Forelimb muscle (tissue), 1 donor: ENCODE results near the gene CDK17. TPM values are rescaled to one million over a fixed set of nuclear protein-coding genes. Genes with fewer than 3 reads are reported as not detected.

Source experiments
- DNase-seq: peaks from one replicate; pipeline ENCODE4 v3.0.0-alpha.2; 2013; ENCODE audit warnings: low read depth
- polyA plus RNA-seq: library from polyadenylated mRNA; unstranded; fragments of 120-200 nt; gene quantifications from one replicate; pipeline ENCODE4 v1.2.1, GENCODE V29; 2013; ENCODE audit not compliant: insufficient read length

CDK17 gene
- polyA plus RNA-seq, 1 donor, result 27.3 TPM

DNA sequence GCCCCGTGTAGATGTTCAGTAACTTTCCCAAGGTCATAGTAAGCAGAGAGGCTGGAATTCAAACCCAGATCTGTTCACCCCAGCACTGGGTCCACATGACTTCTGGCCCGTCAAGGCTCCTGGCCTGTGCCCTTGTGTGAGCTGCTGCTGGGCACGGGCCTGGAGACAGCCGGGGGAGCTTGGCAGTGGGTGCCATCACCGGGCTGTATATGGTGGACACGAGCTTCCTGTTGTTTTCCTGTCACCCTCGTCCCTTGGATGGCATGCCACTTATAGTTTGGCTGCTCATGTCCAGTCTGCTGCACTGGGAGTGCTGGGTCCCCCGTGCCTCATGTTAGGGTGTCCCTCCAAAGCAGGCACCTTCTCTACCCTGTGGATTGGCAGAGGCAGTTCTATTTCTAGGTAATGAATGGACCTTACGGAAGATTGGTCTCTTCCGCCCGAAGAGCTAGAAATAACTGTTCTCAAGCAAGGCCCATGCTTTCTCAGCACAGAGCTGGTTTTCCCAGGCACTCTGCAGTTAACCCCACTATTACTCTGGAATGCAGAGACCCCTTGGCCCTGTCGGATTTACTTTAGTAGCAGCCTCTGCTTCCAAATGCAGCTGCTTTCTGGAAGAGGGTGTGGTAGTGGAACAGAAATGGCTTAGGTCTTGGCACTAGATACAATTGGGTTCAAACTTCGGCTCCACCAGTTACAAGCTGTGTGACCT lies 161.7 kb downstream of the CDK17 start:
- no peak for DNase-seq

DNA sequence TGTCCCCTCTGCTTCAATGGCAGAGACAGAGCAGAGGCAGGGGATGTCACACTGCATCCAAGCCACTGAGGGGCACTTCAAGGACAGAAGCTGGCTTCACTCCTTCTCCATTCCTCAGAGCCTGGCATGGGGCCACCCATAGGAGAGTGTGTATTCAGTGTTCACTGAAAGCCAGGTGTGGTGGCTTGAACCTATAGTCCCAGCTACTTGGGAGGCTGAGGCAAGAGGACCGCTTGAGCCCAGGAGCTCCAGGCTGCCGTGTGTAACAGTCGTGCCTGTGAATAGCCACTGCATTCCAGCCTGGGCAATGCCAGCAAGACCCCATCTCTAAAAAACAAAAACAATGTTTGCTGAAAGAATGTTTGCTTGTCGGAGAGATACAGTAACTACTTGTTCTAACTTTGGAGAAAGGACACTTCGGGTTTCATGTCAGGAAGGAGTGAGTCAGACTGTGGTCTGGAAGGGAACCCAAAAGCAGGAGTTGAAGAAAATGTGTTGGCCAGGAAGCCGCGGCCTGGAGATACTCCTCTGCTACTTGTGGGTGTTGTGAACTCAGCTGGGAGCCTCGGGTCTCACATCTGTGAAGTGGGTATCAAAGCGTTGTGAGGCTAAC lies 162.7 kb downstream of the CDK17 start:
- no peak for DNase-seq

DNA sequence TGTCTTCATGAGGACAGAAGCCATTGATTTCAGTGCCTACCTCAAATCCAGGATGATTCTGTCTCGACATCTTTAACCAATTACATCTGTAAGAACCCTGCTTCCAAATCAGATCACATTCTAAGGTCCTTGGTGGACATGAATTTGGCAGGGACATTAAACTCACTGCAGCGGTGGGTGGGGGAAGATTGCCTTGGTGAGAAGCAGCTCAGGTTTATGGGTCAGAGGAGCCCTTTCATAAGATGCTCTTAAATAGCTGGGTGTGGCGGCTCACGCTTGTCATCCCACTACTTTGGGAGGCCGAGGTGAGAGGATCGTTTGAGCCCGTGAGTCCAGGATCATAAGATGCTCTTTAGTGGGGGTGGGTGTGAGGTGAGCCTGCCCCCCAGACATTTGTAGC lies 163.2 kb downstream of the CDK17 start:
- no peak for DNase-seq

DNA sequence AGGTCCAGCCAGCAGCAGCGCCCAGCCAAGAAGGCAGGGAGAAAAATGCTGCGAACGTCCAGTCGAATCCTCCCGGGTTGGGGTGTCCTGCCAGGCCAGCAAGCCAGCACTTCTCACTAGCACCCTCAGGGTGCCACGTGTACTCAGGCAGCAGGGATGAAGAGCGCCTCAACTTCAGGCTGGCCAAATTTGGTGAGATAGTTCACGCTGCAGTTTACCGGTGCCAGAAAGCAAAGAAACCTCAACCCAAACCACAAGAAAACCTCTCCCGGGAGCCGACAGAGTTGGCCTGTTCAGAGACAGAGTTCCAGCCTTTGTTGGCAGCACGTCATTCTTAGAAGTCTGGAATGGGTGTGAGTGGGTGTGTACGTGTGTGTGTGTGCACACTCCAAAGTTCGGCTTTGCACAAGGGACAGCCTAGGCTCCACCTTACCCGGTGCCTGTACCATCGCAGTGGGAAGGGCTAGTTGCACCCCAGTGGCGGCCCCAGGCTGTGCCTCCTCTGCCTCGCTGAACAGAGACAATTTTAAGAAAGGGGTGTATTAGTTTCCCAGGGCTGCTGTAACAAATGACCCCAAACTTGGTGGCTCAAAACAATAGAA lies 163.9 kb downstream of the CDK17 start:
- DNase-seq, result no peak

DNA sequence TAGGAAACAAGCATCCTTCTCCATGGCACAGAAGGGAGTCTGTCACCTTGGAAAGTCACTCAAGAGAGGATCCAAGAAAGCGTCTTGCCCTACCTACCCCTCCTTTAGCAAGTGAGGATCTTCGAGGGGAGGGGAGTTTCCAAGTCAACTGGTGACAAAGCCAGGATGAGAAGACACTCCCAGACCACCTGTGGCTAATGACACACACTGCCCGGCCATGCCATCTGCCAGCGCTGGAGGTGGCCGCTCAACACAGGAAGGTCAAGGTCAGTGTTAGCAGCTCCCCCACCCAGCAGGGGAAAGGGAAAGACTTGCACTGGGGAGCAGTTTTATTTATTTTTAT lies 164.8 kb downstream of the CDK17 start:
- no peak for DNase-seq

DNA sequence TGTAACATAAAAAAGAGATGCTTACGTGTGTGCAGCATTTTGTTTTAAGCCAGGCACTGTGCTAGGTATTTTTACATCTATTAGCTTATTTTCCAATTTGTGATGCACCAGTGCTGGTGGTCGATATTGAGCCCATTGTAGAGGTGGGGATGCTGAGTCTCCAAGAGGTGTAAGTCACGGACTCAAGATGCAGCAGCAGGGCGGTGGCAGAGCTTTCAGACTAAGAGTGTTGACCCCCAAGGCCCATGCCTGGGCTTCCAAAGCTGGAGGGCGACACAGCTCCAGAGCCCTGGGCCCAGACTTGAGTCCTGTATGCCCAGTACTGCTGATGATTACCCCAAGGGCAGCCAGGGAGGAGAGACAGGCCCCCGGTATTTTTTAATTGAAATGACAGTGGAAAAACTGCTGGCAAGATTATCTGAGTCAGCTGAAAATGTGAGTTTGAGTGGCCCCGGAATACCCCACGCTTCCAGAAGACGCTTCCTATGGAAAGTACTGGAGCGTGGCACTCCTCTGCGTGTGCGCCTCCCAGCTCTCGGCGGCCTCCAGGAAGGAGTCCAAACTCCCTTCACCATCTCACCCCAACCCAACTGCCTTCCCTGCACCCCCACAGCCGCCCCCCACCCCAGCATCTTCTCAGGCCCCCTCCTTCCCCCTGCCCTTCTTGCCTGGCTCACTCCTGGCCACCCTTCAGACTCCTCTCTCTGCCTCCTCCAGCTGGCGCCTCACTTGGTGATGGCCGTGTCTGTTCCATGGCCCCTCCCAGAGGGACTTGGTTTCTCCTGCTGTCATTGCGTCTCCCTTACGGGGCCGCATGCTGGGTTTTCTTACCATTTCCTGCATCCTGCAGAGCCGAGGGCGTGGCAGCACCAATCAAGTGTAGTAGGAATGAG lies 165.4 kb downstream of the CDK17 start:
- no peak for DNase-seq

DNA sequence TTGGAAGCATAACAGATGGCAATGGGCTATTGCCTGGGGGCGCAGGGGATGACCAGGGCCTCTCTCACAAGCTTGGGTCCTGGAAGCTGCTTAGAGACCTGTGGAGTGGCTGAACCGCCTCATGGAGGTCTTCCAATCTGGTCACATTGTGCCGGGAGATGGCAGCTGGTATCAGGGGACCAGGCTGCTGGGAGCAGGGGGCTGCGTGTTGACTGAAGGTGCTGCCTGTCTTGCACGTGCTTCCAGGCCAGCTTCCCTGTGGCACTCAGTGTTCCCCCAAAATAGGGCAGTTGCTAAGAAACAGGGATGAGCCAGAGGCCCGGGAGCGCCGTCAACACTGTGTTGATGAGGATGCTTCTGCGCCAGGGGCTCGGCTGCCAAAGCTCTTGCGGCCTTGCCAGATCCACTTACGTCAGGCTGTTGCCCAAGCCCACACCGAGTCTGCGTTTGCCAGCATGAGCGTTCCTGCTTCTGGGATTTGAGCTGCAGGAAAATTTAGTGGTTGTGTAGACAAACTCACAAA lies 166.2 kb downstream of the CDK17 start:
- DNase-seq, result no peak

DNA sequence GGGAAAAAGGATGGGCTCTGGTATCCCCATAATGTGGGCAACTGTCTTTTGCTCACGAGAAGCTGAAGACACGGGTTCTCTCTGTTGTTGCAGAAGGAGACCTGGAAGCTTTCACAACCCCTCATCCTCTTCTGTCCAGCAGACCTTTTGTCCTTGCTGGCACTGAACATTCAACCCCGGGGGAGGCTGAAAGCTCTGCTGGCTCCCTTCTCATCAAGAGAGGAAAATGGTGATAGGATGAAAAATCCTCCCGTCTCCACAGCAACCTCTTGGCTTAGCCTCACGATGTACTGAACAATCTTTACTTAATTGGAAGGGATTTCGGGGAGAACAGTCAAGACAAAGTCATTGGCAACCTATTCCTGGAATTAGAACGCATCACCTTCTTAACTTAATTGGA lies 167.1 kb downstream of the CDK17 start:
- no peak for DNase-seq

DNA sequence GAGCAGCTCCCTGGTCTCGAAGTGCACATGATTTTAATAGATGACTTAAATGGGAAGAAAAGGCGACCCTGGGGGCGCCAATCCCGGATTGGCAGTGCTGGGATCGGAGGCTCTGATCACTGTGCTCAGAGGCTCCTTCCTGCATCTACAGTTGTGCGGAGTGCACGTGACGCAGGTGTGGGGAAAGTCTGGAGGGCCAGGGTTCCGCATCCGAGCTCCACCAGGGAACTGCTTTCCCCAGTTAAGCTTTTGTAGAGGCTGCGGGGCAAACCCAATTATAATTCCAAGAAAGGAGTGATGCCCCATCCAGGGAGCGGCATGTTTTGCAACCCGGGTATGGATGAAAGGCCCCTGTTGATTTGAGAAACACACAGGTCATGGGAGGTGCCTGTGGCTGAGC lies 169.6 kb downstream of the CDK17 start:
- no peak for DNase-seq

DNA sequence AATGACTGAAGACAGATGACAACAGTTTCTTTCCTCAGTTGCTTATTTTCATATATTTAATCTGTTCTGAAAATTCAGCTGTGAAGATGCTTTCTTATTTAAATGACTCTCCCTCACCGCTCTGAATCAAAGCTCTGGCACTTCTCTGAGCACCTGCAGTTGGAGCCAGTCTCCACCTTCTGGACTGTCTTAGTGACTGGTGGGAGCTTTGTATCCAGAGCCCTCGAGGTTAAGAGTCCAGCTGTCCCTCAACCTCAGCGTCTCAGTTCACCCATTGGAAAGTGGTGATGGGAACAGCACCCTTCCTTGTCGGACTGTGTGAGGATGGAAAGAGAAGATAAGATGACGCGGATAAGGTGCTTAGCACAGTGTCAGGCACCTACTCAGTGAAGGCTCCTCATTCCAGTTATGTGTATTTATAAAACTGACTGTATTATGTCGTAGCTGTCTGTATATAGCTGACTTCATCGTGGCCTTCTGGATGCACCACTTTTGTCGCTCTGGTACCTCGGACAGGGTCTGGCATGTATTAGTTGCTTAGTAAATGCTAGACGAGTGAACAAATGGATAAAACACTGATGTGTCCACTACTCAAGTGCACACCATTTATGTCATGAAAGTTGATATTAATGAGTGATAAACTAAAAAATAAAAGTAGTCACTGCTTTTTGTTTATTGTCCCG lies 171.5 kb downstream of the CDK17 start:
- no peak for DNase-seq

Other genes with a start within 250 kb of the CDK17 start
- 33.0 TPM for gene ELK3, start 206.1 kb downstream of the CDK17 start, polyA plus RNA-seq
- gene CFAP54, start 89.1 kb upstream of the CDK17 start, polyA plus RNA-seq, result 0.18 TPM